GM12878 (cell line): ENCODE data around the gene PLP2. TPM values are rescaled to one million over a fixed set of nuclear protein-coding genes. Genes with fewer than 3 reads are reported as not detected.

ENCODE experiments used
- CTCF ChIP-seq, 3 experiments: IDR thresholded peaks in 2 of 3; conservative IDR thresholded peaks in 1 of 3; 2 replicates each; pipeline ENCODE4 v1.5.1; 2011; ENCODE audit warnings: low read depth in 3 of 3, low read length in 3 of 3, mild to moderate bottlenecking in 3 of 3, control low read depth in 2 of 3, moderate library complexity in 2 of 3, inconsistent platforms in 1 of 3, mixed read lengths in 1 of 3; ENCODE audit not compliant: control insufficient read depth in 2 of 3, insufficient read depth in 1 of 3; ENCODE audit errors: extremely low read depth in 1 of 3
- CUX1 ChIP-seq: IDR thresholded peaks from 2 replicates; pipeline ENCODE4 v1.6.1; 2012; ENCODE audit warnings: improper control_type of control experiment, low read depth, low read length; ENCODE audit not compliant: insufficient replicate concordance
- GATAD2B ChIP-seq: fragments of 450-650 bp; conservative IDR thresholded peaks from 2 replicates; pipeline ENCODE4 v1.6.1; 2017; ENCODE audit warnings: low read depth, mild to moderate bottlenecking, moderate library complexity
- PKNOX1 ChIP-seq: fragments of 450-650 bp; IDR thresholded peaks from 2 replicates; pipeline ENCODE4 v1.6.1; 2016; ENCODE audit warnings: mild to moderate bottlenecking
- SIN3A ChIP-seq: IDR thresholded peaks from 2 replicates; pipeline ENCODE4 v1.6.1; 2012; ENCODE audit warnings: low read depth, low read length, improper control_type of control experiment
- TCF12 ChIP-seq: IDR thresholded peaks from 2 replicates; pipeline ENCODE4 v1.6.1; 2011; ENCODE audit warnings: low read depth, mild to moderate bottlenecking, low read length
- TCF3 ChIP-seq: IDR thresholded peaks from 2 replicates; pipeline ENCODE4 v1.6.1; 2012; ENCODE audit warnings: low read depth, mild to moderate bottlenecking, low read length, borderline replicate concordance; ENCODE audit not compliant: insufficient read depth
- ZBED1 ChIP-seq: IDR thresholded peaks from 2 replicates; pipeline ENCODE4 v1.6.1; 2016; ENCODE audit warnings: borderline replicate concordance
- ZNF687 ChIP-seq: fragments of 450-650 bp; IDR thresholded peaks from 2 replicates; pipeline ENCODE4 v1.6.1; 2017; ENCODE audit warnings: mild to moderate bottlenecking, moderate library complexity
- polyA plus RNA-seq, 11 experiments: library from polyadenylated mRNA; depleted of rRNA in 4 of 11; unstranded in 6 of 11; stranded (reverse) in 5 of 11; fragments of >200 nt; fragmentation: Nextera tagmentation in 4 of 11; fragmentation: Illumina TruSeq in 1 of 11; extraction: Ambion mirVana in 4 of 11; extraction: Trizol in 1 of 11; gene quantifications; 1 replicate in 1 of 11; 2 replicates in 10 of 11; pipeline versions ENCODE4 v1.2.1 to v1.2.3, GENCODE V29; 2011 to 2016; ENCODE audit warnings: inconsistent platforms in 2 of 11, missing spikeins in 2 of 11, low read depth in 1 of 11
- total RNA-seq, 4 experiments: library from RNA; depleted of rRNA in 3 of 4; stranded (reverse); fragments of >200 nt in 3 of 4; fragmentation: Illumina TruSeq in 1 of 4; extraction: Trizol in 1 of 4; gene quantifications; 2 replicates each; pipeline versions ENCODE4 v1.2.1 to v1.2.3, GENCODE V29; 2013 to 2021

The PLP2 gene
- total and polyA plus RNA-seq, 10 of the 15 experiments (the other 5 are each of a cell fraction or from before 2014, with no cell fraction given), result 56.6 to 177 (median 99.3) TPM

- TF ChIP-seq GATAD2B (peak; percentile 85), ZNF687 (peak; percentile 46; the same call in 1 of the 2 replicates), TCF12 (no peak), TCF3 (0 out of 2 replicates have a peak, but pooled peaks have one; percentile 18), SIN3A (peak; percentile 30; the same call in 1 of the 2 replicates), ZBED1 (no peak), PKNOX1 (peak; percentile 93), CUX1 (no peak), CTCF (IDR thresholded peaks at IDR 0.05 in 2 of 3, conservative IDR thresholded peaks at IDR 0.05 in 1 of 3; ENCODE audit: control insufficient read depth in 2 of 3, extremely low read depth in 1 of 3, insufficient read depth in 1 of 3, low read depth in 3 of 3, low read length in 3 of 3) (peak; percentile 56 to 72 (median 64); a peak in 5 of 6 replicates)
These were observed 7.9 kb upstream of the PLP2 start (continued) for GRCh38 chrX:49163555-49164419.
